GM12878 (cell line): ENCODE data around the gene CFLAR. TPM values are rescaled to one million over a fixed set of nuclear protein-coding genes. Genes with fewer than 3 reads are reported as not detected.

Source experiments
- ATAC-seq: fragments of 200-7000 bp; cut with Tn5 transposase; 3 replicates; pipeline ENCODE4 v1.9.1; 2020; ENCODE audit warnings: mild to moderate bottlenecking, moderate library complexity
- BruUV-seq: library from RNA; stranded (reverse); fragments of 400-500 nt; replicated peaks from 2 replicates; lab custom pipeline; 2021; lab: Mats Ljungman, UMichigan
- CTCF ChIA-PET: fragments of 300-600 bp; sonication (Branson Sonifier 250); formaldehyde crosslinking; extraction: SDS; loops from one replicate; lab custom pipeline; 2021; ENCODE audit warnings: inconsistent platforms; lab: Yijun Ruan, JAX
- POLR2A ChIA-PET: fragments of 350-600 bp; formaldehyde crosslinking; extraction: SDS; loops from one replicate; lab custom pipeline; 2021; ENCODE audit warnings: inconsistent platforms; lab: Charles Lee
- RAD21 ChIA-PET: fragments of 300-600 bp; sonication (Branson Sonifier 250); formaldehyde crosslinking; loops from one replicate; lab custom pipeline; 2023; ENCODE audit warnings: antibody characterized with exemption; ENCODE audit not compliant: unreplicated experiment; lab: Charles Lee
- SMC1A ChIA-PET: fragments of 300-600 bp; sonication (Branson Sonifier 250); formaldehyde crosslinking; loops from one replicate; lab custom pipeline; 2023; ENCODE audit not compliant: unreplicated experiment, uncharacterized antibody; lab: Charles Lee
- DNase-seq: peaks from one replicate; pipeline ENCODE4 v3.0.0-alpha.2; 2011; ENCODE audit warnings: low read depth, low spot score
- FAIRE-seq: peaks from 3 replicates; lab custom pipeline; 2011; peaks lifted over from hg19 to GRCh38; lab: Jason Lieb, UNC
- H2AFZ ChIP-seq: 2 replicates; pipeline ENCODE4 v1.6.0; 2011; ENCODE audit warnings: low read depth, low read length, control low read depth; ENCODE audit not compliant: control insufficient read depth
- H3K27ac ChIP-seq: 2 replicates; pipeline ENCODE4 v1.5.1; 2011; ENCODE audit warnings: control low read depth; ENCODE audit not compliant: control insufficient read depth, insufficient read depth
- H3K27me3 ChIP-seq, 2 experiments: replicated peaks in 1 of 2; 2 replicates each; pipeline versions ENCODE4 v1.6.0 to v1.6.1; 2011; ENCODE audit warnings: low read length in 1 of 2; ENCODE audit not compliant: control insufficient read depth in 2 of 2, insufficient read depth in 2 of 2
- H3K36me3 ChIP-seq, 2 experiments: 2 replicates each; pipeline ENCODE4 v1.5.1; 2011; ENCODE audit warnings: low read length in 1 of 2; ENCODE audit not compliant: control insufficient read depth in 2 of 2, insufficient read depth in 2 of 2
- H3K4me1 ChIP-seq: 2 replicates; pipeline ENCODE4 v1.6.1; 2011; ENCODE audit warnings: mild to moderate bottlenecking, low read length, moderate library complexity, mixed read lengths; ENCODE audit not compliant: control insufficient read depth, insufficient read depth
- H3K4me2 ChIP-seq: 2 replicates; pipeline ENCODE4 v1.6.0; 2011; ENCODE audit warnings: control low read depth; ENCODE audit not compliant: control insufficient read depth, insufficient read depth
- H3K4me3 ChIP-seq: fragments of 200-600 bp; sonication (generic); 2 replicates; pipeline ENCODE4 v1.5.1; 2016
- H3K79me2 ChIP-seq: 2 replicates; pipeline ENCODE4 v1.6.0; 2011; ENCODE audit warnings: low read length; ENCODE audit not compliant: control insufficient read depth, insufficient read depth
- H3K9ac ChIP-seq: 2 replicates; pipeline ENCODE4 v1.8.0; 2011; ENCODE audit warnings: low read length, control low read depth, mixed read lengths; ENCODE audit not compliant: control insufficient read depth, insufficient read depth
- H3K9me3 ChIP-seq: replicated peaks from 3 replicates; pipeline ENCODE4 v1.5.1; 2011; ENCODE audit warnings: mild to moderate bottlenecking, low read length; ENCODE audit not compliant: control insufficient read depth, insufficient read depth
- H4K20me1 ChIP-seq: 2 replicates; pipeline ENCODE4 v1.6.0; 2011; ENCODE audit not compliant: control insufficient read depth, insufficient read depth
- ATF3 ChIP-seq: IDR thresholded peaks from 2 replicates; pipeline ENCODE4 v1.6.1; 2011; ENCODE audit warnings: low read depth, mild to moderate bottlenecking, low read length, moderate library complexity, borderline replicate concordance; ENCODE audit errors: extremely low read depth
- BACH1 ChIP-seq: fragments of 450-650 bp; IDR thresholded peaks from 2 replicates; pipeline ENCODE4 v1.6.1; 2017; ENCODE audit warnings: mild to moderate bottlenecking, borderline replicate concordance
- BCLAF1 ChIP-seq: fragments of 450-650 bp; IDR thresholded peaks from 2 replicates; pipeline ENCODE4 v1.6.1; 2017; ENCODE audit warnings: antibody characterized with exemption, mild to moderate bottlenecking, moderate library complexity
- CBX5 ChIP-seq: sonication (generic); IDR thresholded peaks from 2 replicates; pipeline ENCODE4 v1.6.1; 2016; ENCODE audit warnings: low read depth, moderate library complexity, mild to moderate bottlenecking, inconsistent platforms
- CEBPB ChIP-seq, 2 experiments: fragments of 150-350 bp in 1 of 2; IDR thresholded peaks; 2 replicates each; pipeline ENCODE4 v1.6.1; 2012 to 2014; ENCODE audit warnings: low read depth in 2 of 2, low read length in 2 of 2, borderline replicate concordance in 1 of 2, inconsistent platforms in 1 of 2
- EED ChIP-seq: sonication (generic); IDR thresholded peaks from 2 replicates; pipeline ENCODE4 v1.6.1; 2016; ENCODE audit warnings: antibody characterized with exemption, low read depth
- ESRRA ChIP-seq: IDR thresholded peaks from 2 replicates; pipeline ENCODE4 v1.6.1; 2012; ENCODE audit warnings: mild to moderate bottlenecking, low read length, improper control_type of control experiment
- HDAC2 ChIP-seq: fragments of 200-600 bp; sonication (generic); IDR thresholded peaks from 2 replicates; pipeline ENCODE4 v1.6.1; 2017
- JUND ChIP-seq: IDR thresholded peaks from 2 replicates; pipeline ENCODE4 v1.6.1; 2012; ENCODE audit warnings: low read depth, mild to moderate bottlenecking, low read length, improper control_type of control experiment, moderate library complexity
- MTA3 ChIP-seq: IDR thresholded peaks from 2 replicates; pipeline ENCODE4 v1.6.1; 2012; ENCODE audit warnings: low read length, inconsistent platforms, borderline replicate concordance
- NRF1 ChIP-seq: conservative IDR thresholded peaks from 2 replicates; pipeline ENCODE4 v1.6.1; 2011; ENCODE audit warnings: mild to moderate bottlenecking, low read depth, low read length, improper control_type of control experiment
- PML ChIP-seq: IDR thresholded peaks from 2 replicates; pipeline ENCODE4 v1.6.1; 2012; ENCODE audit warnings: low read length, inconsistent platforms
- RBBP5 ChIP-seq: fragments of 200-600 bp; sonication (generic); conservative IDR thresholded peaks from 2 replicates; pipeline ENCODE4 v1.6.1; 2016
- RUNX3 ChIP-seq: IDR thresholded peaks from 2 replicates; pipeline ENCODE4 v1.6.1; 2012; ENCODE audit warnings: low read length, inconsistent platforms
- SMARCA5 ChIP-seq: fragments of 450-650 bp; IDR thresholded peaks from 2 replicates; pipeline ENCODE4 v1.6.1; 2017; ENCODE audit warnings: mild to moderate bottlenecking
- TCF12 ChIP-seq: IDR thresholded peaks from 2 replicates; pipeline ENCODE4 v1.6.1; 2011; ENCODE audit warnings: low read depth, mild to moderate bottlenecking, low read length
- YY1 ChIP-seq: IDR thresholded peaks from 2 replicates; pipeline ENCODE4 v1.6.1; 2011; ENCODE audit warnings: low read depth, mild to moderate bottlenecking, low read length
- ZBTB40 ChIP-seq: fragments of 450-650 bp; IDR thresholded peaks from 2 replicates; pipeline ENCODE4 v1.6.1; 2016; ENCODE audit warnings: mild to moderate bottlenecking, moderate library complexity, borderline replicate concordance
- WGBS: methylation state at CpG from one replicate; pipeline ENCODE4 v1.1.6; 2016; ENCODE audit warnings: low lambda C conversion rate; ENCODE audit not compliant: insufficient replicate concordance, insufficient coverage; ENCODE audit errors: missing lambda C conversion rate; 5-methylcytosine and 5-hydroxymethylcytosine counted together
- in situ Hi-C: fragments of 300-500 bp; cut with MboI; formaldehyde crosslinking; loops from 9 replicates; pipeline ENCODE4 v1.14.3; 2018; ENCODE audit warnings: mixed read lengths
- intact Hi-C: fragments of 100-400 bp; cut with micrococcal nuclease; formaldehyde crosslinking; loops from one replicate; pipeline ENCODE4 v1.14.2; 2022; ENCODE audit not compliant: unreplicated experiment
- polyA plus RNA-seq, 11 experiments: library from polyadenylated mRNA; depleted of rRNA in 4 of 11; unstranded in 6 of 11; stranded (reverse) in 5 of 11; fragments of >200 nt; fragmentation: Nextera tagmentation in 4 of 11; fragmentation: Illumina TruSeq in 1 of 11; extraction: Ambion mirVana in 4 of 11; extraction: Trizol in 1 of 11; gene quantifications; 1 replicate in 1 of 11; 2 replicates in 10 of 11; pipeline versions ENCODE4 v1.2.1 to v1.2.3, GENCODE V29; 2011 to 2016; ENCODE audit warnings: inconsistent platforms in 2 of 11, missing spikeins in 2 of 11, low read depth in 1 of 11
- total RNA-seq, 4 experiments: library from RNA; depleted of rRNA in 3 of 4; stranded (reverse); fragments of >200 nt in 3 of 4; fragmentation: Illumina TruSeq in 1 of 4; extraction: Trizol in 1 of 4; gene quantifications; 2 replicates each; pipeline versions ENCODE4 v1.2.1 to v1.2.3, GENCODE V29; 2013 to 2021

Gene CFLAR
- total and polyA plus RNA-seq, 10 of the 15 experiments (the other 5 are each of a cell fraction or from before 2014, with no cell fraction given) = 80.6 to 181 (median 101) TPM

GRCh38 chr2:201070948-201071478 lies 45.0 kb upstream of the CFLAR start:
- TSS peak; percentile 75 for BruUV-seq
- Histone ChIP-seq H3K9ac (peak overlapping the region; percentile 84), H3K4me3 (peak overlapping the region; percentile 80), H4K20me1 (no peaks in the 10 kb centered on the region), H3K4me1 (peaks cover 21% of the 10 kb centered on the region), H3K4me2 (peak overlapping the region; percentile 89), H2AFZ (peak overlapping the region; percentile 99), H3K27me3 (no peaks in the 10 kb centered on the region), H3K36me3 (no peaks in the 10 kb centered on the region), H3K9me3 (no peaks in the 10 kb centered on the region), H3K27ac (peak overlapping the region; percentile 92), H3K79me2 (peaks cover 86% of the 10 kb centered on the region)
- POLR2A ChIA-PET = interaction anchor here (0.6 to 4.5 kb wide), 4 partner anchors 44 to 161 kb away, joined by 3 to 20 read pairs (median 4); no protein-coding TSS in a partner anchor
- RAD21 ChIA-PET = interaction anchor here (0.7 to 6.2 kb wide), 15 partner anchors 35 to 206 kb away, joined by 3 to 82 read pairs (median 8); partner anchors contain the start of genes CASP10, CFLAR, CLK1 and NIF3L1
- no peak for DNase-seq
- CTCF ChIA-PET = interaction anchor here (0.7 to 8.2 kb wide), 18 partner anchors 18 to 615 kb away, joined by 3 to 256 read pairs (median 6); partner anchors contain the start of genes CASP10, NIF3L1 and ORC2
- WGBS = 2% methylated on average over 16 of the region's 21 CpGs
- no peak for FAIRE-seq
- SMC1A ChIA-PET = interaction anchor here (1.0 to 7.8 kb wide), 12 partner anchors 12 to 174 kb away, joined by 3 to 144 read pairs (median 15); partner anchors contain the start of genes CASP10, CFLAR and ORC2
- intact Hi-C loops (loop anchor here (1.0 to 10.0 kb wide), 6 partner anchors 46 to 256 kb away; partner anchors contain the start of genes BZW1 and CFLAR), in situ Hi-C loops (loop anchor here (5.0 kb wide), 2 partner anchors 106 to 164 kb away; no protein-coding TSS in a partner anchor)
- peak; percentile 23 for ATAC-seq
- TF ChIP-seq BCLAF1 (no peak), CEBPB (IDR thresholded peaks at IDR 0.05; ENCODE audit: borderline replicate concordance in 1 of 2, low read depth in 2 of 2, low read length in 2 of 2) (no peak), CBX5 (peak; percentile 14; the same call in 1 of the 2 replicates), NRF1 (no peak), HDAC2 (no peak), TCF12 (no peak), YY1 (0 out of 2 replicates have a peak, but pooled peaks have one; percentile 19), JUND (no peak), PML (no peak), BACH1 (0 out of 2 replicates have a peak, but pooled peaks have one; percentile 14), MTA3 (no peak), ATF3 (no peak), RUNX3 (0 out of 2 replicates have a peak, but pooled peaks have one; percentile 7), EED (no peak), ZBTB40 (no peak), SMARCA5 (no peak), RBBP5 (no peak), ESRRA (no peak)
